CD4-positive, alpha-beta T cell treated with Interleukin-17A for 4 hours (primary cell): ENCODE results near the gene TULP1.
"Not testable (repeated sequence)": the region's sequence is repeated elsewhere in the genome, so short reads cannot be mapped to it uniquely, and the experiment has no call there.

ENCODE experiments used
- DNase-seq: peaks from one replicate; pipeline ENCODE4 v3.0.0-alpha.2; 2020; ENCODE audit warnings: mixed read lengths

Gene TULP1

GRCh38 chr6:35519313-35520015, 6.8 kb upstream of the TULP1 start:
- DNase-seq, result no peak

GRCh38 chr6:35518566-35519312, 6.0 kb upstream of the TULP1 start:
- no peak for DNase-seq

GRCh38 chr6:35517978-35518377, 5.3 kb upstream of the TULP1 start:
- DNase-seq, result not testable (repeated sequence)

GRCh38 chr6:35516712-35517111, 4.0 kb upstream of the TULP1 start:
- no peak for DNase-seq

- DNase-seq, result not testable (repeated sequence)
These were observed 3.2 kb upstream of the TULP1 start for GRCh38 chr6:35515939-35516338.

GRCh38 chr6:35514587-35514986, 1.9 kb upstream of the TULP1 start:
- DNase-seq, result no peak

GRCh38 chr6:35512006-35512405, 690 bp downstream of the TULP1 start:
- no peak for DNase-seq

GRCh38 chr6:35511562-35511941, 1.1 kb downstream of the TULP1 start:
- DNase-seq, result no peak

GRCh38 chr6:35510916-35511561, 1.7 kb downstream of the TULP1 start:
- DNase-seq, result no peak

GRCh38 chr6:35508542-35508941, 4.2 kb downstream of the TULP1 start:
- DNase-seq, result no peak

- no peak for DNase-seq
These were observed 4.7 kb downstream of the TULP1 start for GRCh38 chr6:35508027-35508426.

GRCh38 chr6:35507221-35507620, 5.5 kb downstream of the TULP1 start:
- DNase-seq, result no peak

GRCh38 chr6:35506536-35506935, 6.2 kb downstream of the TULP1 start:
- DNase-seq, result no peak

- DNase-seq, result no peak
These were observed 6.7 kb downstream of the TULP1 start for GRCh38 chr6:35505999-35506412.

GRCh38 chr6:35503534-35503933, 9.2 kb downstream of the TULP1 start:
- no peak for DNase-seq

GRCh38 chr6:35501784-35502183, 10.9 kb downstream of the TULP1 start:
- no peak for DNase-seq

GRCh38 chr6:35500782-35501181, 11.9 kb downstream of the TULP1 start:
- DNase-seq, result no peak

GRCh38 chr6:35499372-35499771, 13.3 kb downstream of the TULP1 start:
- DNase-seq, result no peak

- no peak for DNase-seq
These were observed 14.2 kb downstream of the TULP1 start for GRCh38 chr6:35498422-35499067.

GRCh38 chr6:35497571-35498421, 14.9 kb downstream of the TULP1 start:
- peak; percentile 56 for DNase-seq

- peak; percentile 70 for DNase-seq
These were observed 15.7 kb downstream of the TULP1 start, which contains the start of gene TEAD3 for GRCh38 chr6:35496841-35497570. Gene TEAD3 (minus strand): TSS chr6:35497079.
